Ishikawa (cell line): ENCODE measurements around the gene FNDC5.

Source experiments
- CEBPB ChIP-seq: IDR thresholded peaks from 2 replicates; pipeline ENCODE4 v1.6.1; 2012
- CREB1 ChIP-seq: IDR thresholded peaks from 2 replicates; pipeline ENCODE4 v1.6.1; 2012; ENCODE audit warnings: low read depth
- EGR1 ChIP-seq: IDR thresholded peaks from 2 replicates; pipeline ENCODE4 v1.6.1; 2012
- EP300 ChIP-seq: IDR thresholded peaks from 2 replicates; pipeline ENCODE4 v1.6.1; 2012; ENCODE audit warnings: borderline replicate concordance
- FOXM1 ChIP-seq: IDR thresholded peaks from 2 replicates; pipeline ENCODE4 v1.6.1; 2012; ENCODE audit warnings: low read depth, borderline replicate concordance
- NFIC ChIP-seq: IDR thresholded peaks from 2 replicates; pipeline ENCODE4 v1.6.1; 2012
- RAD21 ChIP-seq: IDR thresholded peaks from 2 replicates; pipeline ENCODE4 v1.6.1; 2012; ENCODE audit warnings: low read depth
- TAF1 ChIP-seq: IDR thresholded peaks from 2 replicates; pipeline ENCODE4 v1.6.1; 2012; ENCODE audit warnings: low read depth, mild to moderate bottlenecking
- TCF12 ChIP-seq: IDR thresholded peaks from 2 replicates; pipeline ENCODE4 v1.6.1; 2012; ENCODE audit warnings: low read depth
- TEAD4 ChIP-seq: IDR thresholded peaks from 2 replicates; pipeline ENCODE4 v1.6.1; 2012
- YY1 ChIP-seq: IDR thresholded peaks from 2 replicates; pipeline ENCODE4 v1.6.1; 2012; ENCODE audit warnings: low read depth
- ZBTB7A ChIP-seq: IDR thresholded peaks from 2 replicates; pipeline ENCODE4 v1.6.1; 2012; ENCODE audit warnings: low read depth
- TF ChIP-seq, protein P1 (sequence below): IDR thresholded peaks from 2 replicates; pipeline ENCODE4 v1.6.1; 2012
- TF ChIP-seq, protein P2 (sequence below): IDR thresholded peaks from 2 replicates; pipeline ENCODE4 v1.6.1; 2012; ENCODE audit warnings: low read depth, mild to moderate bottlenecking
- TF ChIP-seq, protein P3 (sequence below): IDR thresholded peaks from 2 replicates; pipeline ENCODE4 v1.6.1; 2012

FNDC5 gene

DNA sequence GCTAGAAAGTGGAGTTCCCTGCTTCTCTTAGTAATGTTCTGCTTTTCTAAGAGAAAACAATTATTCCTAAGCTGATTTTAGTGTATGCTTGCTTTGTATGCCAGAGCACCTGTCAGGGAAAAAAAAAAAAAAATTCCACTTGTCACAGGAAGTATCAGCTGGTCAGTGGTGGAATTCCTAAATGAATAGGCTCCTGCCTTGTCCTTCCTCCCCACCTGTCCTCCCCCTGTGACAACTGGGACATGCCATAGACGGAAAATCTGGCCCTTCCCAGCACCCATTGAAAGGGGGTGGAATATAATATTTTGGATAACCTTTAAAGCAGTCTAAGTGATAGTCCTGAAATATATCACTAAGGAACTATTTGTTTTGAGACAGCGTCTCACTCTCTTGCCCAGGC, 10.8 kb downstream of the FNDC5 start:
- TF ChIP-seq TCF12 = no peak
- TF ChIP-seq FOXM1 = no peak
- TF ChIP-seq, protein P1, sequence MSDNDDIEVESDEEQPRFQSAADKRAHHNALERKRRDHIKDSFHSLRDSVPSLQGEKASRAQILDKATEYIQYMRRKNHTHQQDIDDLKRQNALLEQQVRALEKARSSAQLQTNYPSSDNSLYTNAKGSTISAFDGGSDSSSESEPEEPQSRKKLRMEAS = no peak
- TF ChIP-seq, protein P2, sequence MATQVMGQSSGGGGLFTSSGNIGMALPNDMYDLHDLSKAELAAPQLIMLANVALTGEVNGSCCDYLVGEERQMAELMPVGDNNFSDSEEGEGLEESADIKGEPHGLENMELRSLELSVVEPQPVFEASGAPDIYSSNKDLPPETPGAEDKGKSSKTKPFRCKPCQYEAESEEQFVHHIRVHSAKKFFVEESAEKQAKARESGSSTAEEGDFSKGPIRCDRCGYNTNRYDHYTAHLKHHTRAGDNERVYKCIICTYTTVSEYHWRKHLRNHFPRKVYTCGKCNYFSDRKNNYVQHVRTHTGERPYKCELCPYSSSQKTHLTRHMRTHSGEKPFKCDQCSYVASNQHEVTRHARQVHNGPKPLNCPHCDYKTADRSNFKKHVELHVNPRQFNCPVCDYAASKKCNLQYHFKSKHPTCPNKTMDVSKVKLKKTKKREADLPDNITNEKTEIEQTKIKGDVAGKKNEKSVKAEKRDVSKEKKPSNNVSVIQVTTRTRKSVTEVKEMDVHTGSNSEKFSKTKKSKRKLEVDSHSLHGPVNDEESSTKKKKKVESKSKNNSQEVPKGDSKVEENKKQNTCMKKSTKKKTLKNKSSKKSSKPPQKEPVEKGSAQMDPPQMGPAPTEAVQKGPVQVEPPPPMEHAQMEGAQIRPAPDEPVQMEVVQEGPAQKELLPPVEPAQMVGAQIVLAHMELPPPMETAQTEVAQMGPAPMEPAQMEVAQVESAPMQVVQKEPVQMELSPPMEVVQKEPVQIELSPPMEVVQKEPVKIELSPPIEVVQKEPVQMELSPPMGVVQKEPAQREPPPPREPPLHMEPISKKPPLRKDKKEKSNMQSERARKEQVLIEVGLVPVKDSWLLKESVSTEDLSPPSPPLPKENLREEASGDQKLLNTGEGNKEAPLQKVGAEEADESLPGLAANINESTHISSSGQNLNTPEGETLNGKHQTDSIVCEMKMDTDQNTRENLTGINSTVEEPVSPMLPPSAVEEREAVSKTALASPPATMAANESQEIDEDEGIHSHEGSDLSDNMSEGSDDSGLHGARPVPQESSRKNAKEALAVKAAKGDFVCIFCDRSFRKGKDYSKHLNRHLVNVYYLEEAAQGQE = no peak
- TF ChIP-seq CREB1 = no peak
- TF ChIP-seq, protein P3, sequence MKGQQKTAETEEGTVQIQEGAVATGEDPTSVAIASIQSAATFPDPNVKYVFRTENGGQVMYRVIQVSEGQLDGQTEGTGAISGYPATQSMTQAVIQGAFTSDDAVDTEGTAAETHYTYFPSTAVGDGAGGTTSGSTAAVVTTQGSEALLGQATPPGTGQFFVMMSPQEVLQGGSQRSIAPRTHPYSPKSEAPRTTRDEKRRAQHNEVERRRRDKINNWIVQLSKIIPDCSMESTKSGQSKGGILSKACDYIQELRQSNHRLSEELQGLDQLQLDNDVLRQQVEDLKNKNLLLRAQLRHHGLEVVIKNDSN = no peak
- TF ChIP-seq NFIC = no peak
- TF ChIP-seq ZBTB7A = no peak
- TF ChIP-seq EGR1 = no peak
- no peak for TF ChIP-seq RAD21
- TF ChIP-seq TAF1 = no peak
- TF ChIP-seq YY1 = no peak
- TF ChIP-seq EP300 = no peak

DNA sequence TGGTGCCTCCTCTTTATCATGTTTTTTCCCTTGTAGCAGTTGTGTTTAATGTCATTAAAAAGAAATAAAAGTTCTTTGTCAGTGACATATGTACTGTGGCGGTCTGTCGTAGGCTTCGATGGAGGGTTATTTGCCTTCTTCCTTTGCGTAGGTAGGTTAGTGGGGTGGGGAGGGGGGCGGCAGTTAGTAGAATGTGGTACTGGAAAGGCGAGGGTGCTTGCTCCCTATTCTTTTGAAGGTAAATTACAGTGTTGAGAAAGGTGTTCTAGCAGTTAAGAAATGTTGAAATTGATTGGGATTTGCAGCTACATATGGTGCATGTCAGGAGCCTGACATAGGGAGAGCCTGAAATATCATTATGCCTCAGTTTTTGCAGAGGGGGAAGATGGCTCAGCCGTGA, 11.9 kb downstream of the FNDC5 start:
- TF ChIP-seq CREB1 (no peak), RAD21 (no peak), EGR1 (no peak), TAF1 (no peak), FOXM1 (no peak), EP300 (no peak), TEAD4 (no peak), YY1 (no peak), CEBPB (no peak), NFIC (no peak), TCF12 (no peak), ZBTB7A (no peak)
- TF ChIP-seq, protein P3 = no peak
- TF ChIP-seq, protein P2 = no peak
- TF ChIP-seq, protein P1 = no peak

DNA sequence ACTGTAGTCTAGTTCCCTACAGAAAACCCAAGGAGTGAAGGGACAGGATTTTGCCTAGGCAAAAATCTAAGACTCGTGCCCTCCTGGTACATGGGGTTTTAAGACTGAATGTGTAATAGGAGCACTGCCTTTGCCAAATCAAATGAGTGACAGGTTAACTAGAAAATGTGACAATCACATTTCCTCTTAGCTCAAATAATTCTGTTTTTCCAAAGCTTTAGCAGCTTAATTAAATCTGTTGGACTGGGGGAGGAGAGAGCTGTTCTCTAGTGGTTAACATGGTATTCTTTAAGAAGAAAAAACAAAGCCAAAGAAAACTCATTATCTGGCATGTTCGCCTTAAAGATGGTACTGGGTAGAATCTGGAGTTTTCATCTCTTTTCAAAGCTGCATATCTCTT, 12.6 kb downstream of the FNDC5 start:
- TF ChIP-seq TAF1 (no peak), EP300 (no peak), YY1 (no peak), TEAD4 (no peak), CEBPB (no peak), TCF12 (no peak), FOXM1 (no peak), NFIC (no peak), ZBTB7A (no peak), CREB1 (no peak), EGR1 (no peak), RAD21 (no peak)
- TF ChIP-seq, protein P1 = no peak
- TF ChIP-seq, protein P2 = no peak
- TF ChIP-seq, protein P3 = no peak
